Activated T-cell treated with anti-CD3 and anti-CD28 coated beads for 24 hours (primary cell): ENCODE results near the gene TUFT1.
"Not testable (repeated sequence)": the region's sequence is repeated elsewhere in the genome, so short reads cannot be mapped to it uniquely, and the experiment has no call there.

Experiments
- DNase-seq: peaks from one replicate; pipeline ENCODE4 v3.0.0-alpha.2; 2020; ENCODE audit warnings: low read depth

Gene TUFT1

DNA sequence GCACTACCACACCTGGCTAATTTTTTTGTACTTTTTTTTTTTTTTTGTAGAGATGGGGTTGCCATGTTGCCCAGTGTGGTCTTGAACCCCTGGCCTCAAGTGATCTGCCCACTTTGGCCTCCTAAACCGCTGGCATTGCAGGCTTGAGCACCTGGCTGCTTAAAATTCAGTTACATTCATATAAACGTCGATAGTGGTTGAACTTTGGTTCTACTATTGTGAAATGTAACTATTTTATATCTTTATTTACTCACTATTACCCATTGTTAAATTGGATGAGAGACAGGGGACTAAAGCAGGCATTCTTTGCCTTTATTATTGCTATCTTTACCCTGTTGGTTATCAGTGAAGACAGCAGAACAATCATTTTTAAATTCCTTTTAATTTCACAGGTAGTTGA is 77.9 kb downstream of the TUFT1 start:
- no peak for DNase-seq

DNA sequence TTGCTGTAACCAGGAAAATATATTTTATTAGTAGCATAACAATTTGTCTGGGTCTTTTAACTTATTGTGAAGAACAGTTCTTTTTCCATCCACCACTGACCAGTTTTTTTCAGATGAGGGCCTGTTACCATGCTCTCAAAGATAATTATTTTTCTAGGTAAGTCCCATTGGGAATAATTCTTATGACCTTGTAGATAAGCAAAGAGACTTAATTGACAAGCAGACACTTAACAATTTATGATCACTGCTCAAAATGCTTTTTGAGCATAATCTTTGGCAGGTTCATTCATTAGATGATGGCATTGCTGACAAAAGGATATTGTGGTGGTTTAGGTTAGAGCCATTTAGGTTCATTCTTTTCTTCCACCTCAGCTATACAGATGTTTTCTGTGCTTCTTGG is 78.4 kb downstream of the TUFT1 start:
- no peak for DNase-seq

DNA sequence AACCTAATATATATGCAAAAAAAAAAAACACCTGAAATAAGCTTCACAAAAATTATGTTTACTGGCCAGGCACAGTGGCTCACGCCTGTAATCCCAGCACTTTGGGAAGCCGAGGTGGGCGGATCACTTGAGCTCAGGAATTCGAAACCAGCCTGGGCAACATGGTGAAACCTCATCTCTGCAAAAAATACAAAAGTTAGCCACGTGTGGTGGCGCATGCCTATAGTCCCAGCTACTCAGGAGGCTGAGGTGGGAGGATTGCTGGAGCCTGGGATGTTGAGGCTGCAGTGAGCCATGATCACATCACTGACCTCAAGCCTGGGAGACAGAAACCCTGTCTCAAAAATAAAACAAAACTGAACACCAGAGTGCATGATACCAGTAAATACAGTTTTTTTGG is 78.9 kb downstream of the TUFT1 start:
- not testable (repeated sequence) for DNase-seq

DNA sequence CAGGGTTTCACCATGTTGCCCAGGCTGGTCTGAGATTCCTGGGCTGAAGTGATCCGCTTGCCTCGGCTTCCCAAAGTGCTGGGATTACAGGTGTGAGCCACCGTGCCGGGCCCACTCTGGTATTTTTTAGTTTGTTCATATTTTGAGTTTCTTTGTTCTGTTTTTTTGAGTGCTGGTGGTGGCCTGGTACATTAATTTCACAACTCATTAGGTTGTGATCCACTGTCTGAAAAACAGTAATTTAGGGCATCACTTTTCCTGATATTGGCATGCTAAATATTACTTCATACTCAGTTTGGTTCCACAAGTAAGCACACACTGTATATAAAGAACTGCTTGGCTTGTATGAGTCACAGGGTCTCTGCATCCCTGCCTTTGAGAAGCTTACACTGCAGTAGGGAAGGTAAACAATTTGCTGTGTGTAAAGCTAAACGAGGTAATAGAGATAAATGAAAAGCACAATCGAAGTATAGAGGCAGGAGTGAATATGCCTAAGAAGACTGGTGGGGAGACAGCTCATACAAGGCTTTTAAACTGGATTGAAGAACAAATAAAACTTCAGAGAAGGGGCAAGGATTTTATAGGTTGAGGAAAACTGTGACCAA is 79.5 kb downstream of the TUFT1 start:
- no peak for DNase-seq

DNA sequence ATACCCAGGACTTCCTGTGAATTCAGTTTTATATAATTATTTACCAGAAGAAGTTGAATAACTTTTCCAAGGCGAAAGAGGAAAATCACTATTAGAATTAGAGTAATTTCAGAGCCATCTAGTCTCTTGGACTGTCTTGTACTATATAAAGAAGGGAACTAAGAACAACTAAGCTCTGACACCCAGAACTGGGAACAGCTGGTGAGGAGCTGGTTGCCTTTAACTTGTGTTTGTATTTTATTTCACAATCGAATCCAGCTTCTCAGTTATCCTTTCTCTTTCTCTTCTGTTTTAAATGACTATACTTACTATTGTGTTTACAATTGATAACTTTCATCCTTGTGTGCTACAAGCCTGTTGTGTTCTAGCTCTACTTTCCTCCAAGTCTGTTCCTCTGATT is 80.2 kb downstream of the TUFT1 start:
- DNase-seq, result no peak

DNA sequence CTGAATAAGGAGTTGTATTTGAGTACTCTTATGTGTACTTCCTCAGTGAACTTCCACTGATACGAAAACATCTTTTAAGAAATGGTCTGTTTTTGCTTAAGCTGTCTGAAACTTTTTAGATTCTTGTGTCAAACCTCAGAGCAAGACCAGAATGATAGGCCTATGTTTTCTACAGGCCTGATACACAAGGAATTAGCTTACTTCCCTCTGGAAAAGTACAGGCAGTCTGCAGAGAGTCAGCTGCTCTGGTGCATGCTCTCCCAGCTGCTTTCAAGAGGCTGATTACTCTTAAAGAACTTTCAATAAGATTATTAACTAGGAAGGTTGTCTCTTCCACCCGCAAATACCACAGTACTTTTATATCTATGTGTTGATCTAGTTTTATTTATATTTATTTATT is 81.2 kb downstream of the TUFT1 start:
- no peak for DNase-seq

DNA sequence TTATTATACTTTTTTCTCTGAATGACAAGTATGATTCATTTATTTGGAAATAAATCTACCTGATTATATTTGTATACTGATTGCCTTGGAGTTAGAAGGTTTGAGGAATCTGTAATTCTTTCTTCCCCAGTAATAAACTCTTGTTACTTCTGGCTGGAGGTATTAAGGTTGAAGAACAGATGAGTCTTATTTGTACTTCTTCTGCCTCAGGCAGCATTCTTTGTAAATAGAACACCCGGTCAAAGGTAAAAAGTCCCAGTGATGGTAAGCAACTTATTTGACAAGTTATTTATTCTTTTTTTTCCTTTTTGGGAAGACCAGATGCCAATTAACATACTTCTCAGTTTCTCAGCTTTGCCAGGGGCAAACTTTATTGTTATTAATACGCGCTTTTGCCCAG is 84.7 kb downstream of the TUFT1 start:
- DNase-seq, result no peak

DNA sequence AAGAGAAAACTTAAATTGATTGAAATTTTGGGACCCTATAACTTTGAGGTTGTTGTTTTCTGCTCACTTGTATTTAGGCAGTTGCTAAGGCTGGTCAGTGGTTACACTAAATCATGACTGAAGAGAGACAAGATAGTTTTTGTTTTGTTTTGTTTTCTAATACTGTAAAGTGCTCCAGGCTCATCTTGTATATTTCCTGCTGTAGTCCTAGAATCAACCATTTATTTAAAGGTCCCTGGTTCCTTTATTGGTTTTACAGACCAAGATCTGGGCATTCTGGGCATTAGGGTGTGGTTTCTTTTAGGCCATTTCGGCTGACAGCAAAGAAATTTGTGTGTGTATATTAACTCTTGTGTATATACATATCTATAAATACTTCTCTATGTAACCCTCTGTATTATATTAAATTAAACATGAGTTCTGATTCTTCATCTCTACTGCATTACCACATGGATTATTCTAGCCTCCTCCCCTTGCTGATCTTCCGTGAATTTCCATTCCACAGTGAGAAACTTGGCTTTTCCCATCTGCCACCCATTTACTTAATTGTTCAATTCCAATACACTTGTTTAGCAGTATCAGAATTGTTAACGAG is 86.7 kb downstream of the TUFT1 start:
- DNase-seq, result no peak

DNA sequence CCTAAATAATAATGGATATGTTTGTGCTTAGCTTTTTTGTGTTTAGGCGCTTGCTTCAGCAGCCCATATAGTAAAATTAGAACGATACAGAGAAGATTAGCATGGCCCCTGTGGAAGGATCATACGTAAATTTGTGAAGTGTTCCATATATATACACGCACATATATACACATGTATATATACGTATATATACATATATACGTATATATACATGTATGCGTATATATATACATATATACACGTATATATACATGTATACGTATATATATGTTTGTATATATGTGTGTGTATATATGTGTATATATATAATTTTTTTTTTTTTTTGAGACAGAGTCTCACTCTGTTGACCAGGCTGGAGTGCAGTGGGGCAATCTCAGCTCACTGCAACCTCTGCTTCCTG is 89.2 kb downstream of the TUFT1 start:
- no peak for DNase-seq
